ENCODE measurements around the gene MRPS18A.

The MRPS18A gene

DNA sequence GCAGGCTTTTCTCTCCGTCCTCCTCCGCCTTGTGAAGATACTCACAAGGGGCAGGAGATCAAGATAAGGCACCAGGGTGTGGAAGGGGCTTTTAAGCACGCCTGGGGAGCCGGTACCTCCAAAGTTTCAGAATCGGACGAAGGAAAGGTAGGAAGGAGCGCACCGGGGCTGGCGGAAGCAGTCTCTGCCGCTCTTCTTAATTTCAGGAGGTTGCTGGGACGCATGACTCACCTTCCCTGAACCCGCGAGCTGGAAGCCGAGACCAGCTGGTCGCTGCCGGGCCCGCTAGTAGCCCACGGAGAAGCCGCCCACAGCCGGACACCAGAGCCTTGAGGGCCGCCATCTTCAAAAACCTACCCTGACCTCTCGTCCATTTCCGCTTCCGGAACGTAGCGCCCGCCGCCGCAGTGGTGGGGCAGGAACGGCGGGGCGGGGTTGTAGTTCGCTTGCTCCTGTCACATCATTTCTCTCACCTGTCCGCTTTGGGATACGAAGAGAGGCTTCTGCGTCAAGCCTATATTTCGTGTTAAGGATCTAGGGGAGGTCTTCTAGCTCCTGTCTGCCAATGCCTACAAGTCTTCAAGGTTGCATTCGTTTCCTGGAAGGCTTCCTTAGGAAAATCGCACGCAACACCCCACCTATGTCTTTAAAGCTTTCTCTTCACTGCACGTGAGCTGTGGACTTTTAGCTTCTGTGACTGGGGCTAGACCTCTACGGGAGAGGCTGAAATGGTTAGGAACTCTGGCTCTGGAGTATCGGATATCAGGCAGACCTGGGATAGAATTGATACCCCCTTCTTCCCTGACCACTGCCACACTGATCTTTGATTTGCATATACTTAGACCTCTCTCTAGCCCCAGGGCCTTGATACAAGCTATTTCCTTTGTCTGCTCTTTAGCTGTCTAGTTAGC is at the start of gene MRPS18A:
TSS of gene MRPS18A (minus strand) at position 355 of the 911 bp plus-strand sequence. CDS start at position 343, 12 bp downstream.
- peak; percentile 77 for DNase-seq (ENCODE audit: low spot score)

DNA sequence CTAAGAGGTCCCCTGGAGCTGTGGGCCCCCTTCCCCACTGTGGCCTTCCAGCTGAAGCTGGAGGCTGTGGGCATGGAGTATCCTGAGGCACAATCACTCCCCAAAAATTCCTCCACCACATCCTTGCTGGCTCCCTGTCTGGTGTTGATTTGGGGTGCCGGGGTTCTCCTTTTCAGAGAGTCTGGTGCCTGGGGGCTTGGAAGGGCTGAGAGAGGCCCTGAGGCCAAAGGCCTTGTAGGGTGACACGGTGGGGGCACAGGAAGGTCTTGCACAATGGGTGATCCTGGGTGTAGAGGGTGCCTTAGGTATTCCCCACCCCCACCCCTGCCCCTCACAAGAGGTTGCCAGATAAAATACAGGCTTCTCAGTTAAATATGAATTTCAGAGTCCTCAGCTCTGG is 49.3 kb upstream of the MRPS18A start:
- DNase-seq (ENCODE audit: low spot score), result no peak

DNA sequence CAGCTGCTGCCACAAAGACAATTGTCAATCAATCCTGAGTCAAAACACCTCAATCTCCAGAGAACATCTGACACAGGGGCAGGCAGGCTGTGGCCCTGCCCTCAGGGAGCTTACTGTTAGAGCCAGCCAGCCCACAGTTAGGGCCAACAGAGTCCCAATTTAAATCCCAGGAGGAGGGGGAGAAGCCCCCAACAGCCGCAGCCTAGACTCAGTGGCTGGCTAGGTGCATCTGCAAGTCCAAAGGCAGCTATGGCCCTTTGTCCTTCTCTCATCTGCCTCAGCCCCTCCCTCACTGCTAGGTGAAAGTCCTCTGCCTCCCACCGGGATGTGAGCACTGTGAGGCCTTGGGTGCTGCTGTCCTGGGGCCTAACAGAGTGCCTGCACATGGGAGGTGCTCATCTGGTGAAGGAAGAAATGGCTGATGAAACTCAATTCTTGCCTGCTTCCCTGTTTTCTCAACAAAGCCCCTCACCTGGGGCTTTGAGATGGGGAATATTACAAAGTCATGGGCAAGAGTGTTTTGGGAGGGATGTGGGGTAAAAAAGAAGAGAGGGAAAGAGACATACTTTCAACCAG is 48.7 kb upstream of the MRPS18A start:
- DNase-seq (ENCODE audit: low spot score), result no peak

DNA sequence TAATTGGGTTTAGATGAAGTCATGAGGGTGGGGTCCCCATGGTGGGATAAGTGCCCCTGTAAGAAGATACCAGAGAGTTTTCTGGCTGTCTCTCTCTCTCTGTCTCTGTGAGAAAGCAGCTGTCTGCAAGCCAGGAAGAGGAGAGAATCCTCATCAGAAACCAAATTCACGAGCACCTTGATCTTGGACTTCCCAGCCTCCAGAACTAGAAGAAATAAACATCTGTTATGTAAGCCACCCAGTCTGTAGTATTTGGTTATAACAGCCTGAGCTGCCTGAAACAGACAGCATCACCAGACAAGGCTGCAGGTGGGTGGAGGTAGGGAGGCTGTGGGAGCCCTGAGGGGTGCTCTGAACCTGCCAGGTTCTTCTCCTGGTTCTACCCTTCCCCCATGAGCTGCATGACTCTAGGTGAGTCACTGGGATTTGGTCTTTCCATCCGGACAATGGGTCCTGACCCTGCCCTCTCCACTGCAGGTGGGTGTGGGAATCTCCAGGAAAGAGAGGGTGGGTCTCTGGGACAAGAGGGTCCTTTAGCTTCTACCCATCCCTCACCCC is 48.1 kb upstream of the MRPS18A start:
- no peak for DNase-seq (ENCODE audit: low spot score)

DNA sequence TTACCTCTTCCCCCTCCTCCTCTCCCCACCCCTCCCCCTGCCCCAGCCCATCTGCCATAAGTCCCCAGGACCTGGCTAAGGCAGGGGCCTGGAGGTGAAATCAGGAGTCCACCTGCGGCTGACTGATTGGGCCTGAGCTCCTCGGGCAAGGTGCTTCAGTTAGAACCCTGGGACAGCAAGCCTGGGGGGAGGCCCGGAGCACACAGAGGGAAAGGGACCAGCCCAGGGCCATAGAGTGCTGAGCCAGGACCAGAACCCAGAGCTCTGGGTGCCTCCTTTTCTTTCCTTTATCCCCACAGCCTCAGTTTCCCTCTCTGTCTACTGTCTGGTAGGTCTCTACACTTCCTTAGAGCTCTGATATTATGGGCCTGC is 46.7 kb upstream of the MRPS18A start:
- no peak for DNase-seq (ENCODE audit: low spot score)

DNA sequence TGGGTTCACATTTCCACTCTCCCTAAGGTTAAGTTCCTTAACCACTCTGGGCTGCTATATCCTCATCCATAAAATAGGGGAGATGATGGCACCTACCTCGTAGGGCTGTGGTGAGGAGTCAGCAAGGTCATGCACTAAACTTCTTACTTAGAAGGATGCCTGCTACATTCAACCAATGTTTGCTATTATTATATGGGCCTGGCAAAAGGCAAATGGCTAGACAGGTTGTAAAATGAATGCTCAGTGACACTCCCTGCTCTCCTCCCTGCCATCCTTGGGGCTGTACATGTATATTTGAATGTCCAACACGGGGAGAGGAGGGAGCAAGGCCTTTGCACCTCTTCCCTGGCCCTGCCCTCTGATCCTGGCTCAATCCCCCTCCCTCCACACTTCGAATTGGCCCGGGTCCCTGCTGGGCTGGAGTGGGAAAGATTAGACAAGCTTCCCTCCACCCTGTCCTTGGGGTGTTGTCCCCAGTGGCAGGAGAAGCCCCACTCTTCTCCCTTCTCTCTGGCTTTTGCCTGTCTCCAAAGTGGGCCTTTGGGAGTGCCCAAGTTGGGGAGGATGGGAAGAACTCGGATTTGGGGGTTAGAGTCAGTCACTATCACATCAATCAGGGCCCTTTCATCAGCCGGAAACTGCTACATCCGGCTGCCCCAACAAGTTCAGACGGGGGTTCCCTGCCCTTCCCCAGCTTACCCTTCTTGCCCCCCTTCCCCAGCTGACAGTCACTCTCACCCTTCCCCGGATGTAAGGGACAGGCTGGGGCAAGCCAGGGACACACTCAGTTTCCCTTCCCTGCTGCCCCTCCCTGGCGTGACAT is 46.1 kb upstream of the MRPS18A start:
- peak; percentile 30 for DNase-seq (ENCODE audit: low spot score)

DNA sequence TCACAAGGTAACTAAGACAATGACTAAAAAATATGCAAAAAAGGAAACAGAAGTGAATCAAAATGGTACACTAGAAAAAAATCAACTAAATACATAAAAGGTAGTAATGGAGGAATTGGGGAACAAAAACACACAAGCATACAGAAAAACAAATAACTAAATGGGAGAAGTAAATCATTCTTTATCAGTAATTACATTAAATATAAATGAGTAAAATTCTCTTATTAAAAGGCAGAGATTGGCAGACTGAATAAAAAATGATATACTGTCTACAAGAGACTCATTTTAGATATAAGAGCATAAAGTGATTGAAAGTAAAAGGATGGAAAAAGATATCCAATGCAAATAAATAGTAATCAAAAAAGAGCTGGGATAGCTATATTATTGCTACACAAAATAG is 43.0 kb upstream of the MRPS18A start:
- no peak for DNase-seq (ENCODE audit: low spot score)

DNA sequence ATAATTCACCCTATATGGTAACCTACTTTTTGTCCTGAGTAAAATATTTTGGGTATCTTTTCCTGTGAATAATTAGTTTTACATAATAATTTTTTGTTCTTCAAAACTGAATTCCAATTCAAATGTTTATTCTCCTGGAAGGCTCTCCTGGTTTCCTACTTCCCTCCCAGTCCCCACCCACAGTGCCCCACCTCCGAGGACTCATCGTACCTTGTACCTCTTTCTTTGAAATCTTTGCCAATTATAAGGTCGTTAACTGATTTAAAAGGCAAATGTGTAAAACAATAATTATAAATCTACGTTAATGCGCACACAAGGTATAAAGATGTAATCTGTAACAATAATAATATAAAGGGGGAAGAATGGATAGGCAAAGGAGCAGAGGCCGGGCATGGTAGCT is 41.9 kb upstream of the MRPS18A start:
- DNase-seq (ENCODE audit: low spot score), result no peak

DNA sequence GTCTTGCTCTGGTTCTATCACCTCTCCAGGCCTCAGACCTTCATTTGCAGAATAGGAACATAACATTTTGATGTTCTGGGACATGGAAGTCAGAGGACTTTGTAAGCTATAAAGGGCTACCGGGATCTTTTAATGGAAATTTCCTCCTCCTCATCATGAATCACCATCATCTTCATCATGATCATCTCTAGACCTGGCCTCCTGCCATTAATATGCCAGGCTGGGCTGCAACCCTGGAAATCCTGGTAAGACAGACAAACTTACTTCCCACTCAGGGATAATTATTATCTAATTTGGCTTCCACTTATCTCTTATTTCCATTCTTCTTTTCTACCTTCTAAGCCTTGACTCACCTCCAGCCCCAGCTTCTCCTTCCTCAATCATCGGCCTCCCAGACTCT is 41.0 kb upstream of the MRPS18A start:
- DNase-seq (ENCODE audit: low spot score), result no peak

DNA sequence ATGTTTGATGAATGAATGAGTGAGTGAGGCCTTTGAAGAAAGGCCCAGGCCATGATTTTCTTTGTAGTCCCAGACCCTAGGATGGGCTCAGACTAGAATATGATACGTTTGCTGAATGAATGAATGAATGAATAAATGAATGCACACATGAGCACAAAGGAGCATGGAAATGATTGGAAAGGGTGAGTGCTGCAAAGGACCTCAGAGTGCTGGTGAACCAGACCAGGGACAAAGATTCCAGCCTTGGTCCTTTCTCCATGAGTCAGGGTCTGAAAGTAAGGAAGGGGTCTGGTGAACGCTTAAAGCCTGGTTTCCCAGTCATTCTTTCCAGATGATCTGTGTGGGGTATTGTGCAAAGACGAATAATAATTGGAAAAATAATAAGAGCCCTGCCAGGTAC is 40.0 kb upstream of the MRPS18A start:
- DNase-seq (ENCODE audit: low spot score), result no peak

DNA sequence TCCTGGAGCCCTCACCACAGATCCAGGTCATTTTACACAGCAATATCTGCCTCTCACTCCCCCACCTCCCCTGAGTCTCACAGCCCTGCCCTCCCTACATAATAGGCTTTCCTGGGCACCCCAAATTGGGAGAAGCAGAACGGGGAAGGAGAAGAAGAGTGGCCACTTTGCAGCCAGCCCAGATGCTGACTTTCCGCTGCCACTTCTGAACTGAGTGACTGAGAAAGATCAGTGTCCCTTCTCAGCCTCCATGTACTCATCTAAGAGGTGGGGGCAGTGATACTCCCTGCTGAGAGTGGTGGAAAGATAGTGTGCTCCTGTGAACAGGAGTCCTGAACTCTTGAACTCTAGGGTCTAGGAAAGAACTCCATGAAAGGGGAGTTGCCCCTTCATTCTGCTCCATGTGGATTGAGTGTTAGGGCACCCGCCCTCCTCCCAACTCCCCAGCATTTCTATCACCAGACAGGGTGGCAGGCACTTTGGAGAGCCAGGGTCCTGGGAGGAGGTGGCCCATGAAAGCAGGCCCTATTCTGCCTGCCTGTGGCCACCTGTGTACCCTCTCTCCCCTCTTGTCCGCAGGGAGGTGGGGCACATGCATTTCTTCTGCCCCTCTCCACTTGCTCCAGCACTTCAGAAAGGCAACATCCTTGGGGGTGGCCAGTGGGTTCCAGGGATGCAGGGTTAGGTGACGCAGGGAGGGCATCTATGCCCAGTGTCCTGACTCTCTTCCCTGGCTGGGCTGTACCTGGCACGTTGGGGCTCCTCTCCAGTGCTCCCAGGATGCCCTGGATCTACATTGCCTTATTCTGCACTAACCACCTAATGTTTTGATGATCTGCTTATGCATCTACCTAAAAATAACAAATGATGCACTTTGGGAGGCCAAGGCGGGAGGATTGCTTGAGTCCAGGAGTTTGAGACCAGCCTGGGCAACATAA is 38.3 kb upstream of the MRPS18A start:
- DNase-seq (ENCODE audit: low spot score), result no peak

DNA sequence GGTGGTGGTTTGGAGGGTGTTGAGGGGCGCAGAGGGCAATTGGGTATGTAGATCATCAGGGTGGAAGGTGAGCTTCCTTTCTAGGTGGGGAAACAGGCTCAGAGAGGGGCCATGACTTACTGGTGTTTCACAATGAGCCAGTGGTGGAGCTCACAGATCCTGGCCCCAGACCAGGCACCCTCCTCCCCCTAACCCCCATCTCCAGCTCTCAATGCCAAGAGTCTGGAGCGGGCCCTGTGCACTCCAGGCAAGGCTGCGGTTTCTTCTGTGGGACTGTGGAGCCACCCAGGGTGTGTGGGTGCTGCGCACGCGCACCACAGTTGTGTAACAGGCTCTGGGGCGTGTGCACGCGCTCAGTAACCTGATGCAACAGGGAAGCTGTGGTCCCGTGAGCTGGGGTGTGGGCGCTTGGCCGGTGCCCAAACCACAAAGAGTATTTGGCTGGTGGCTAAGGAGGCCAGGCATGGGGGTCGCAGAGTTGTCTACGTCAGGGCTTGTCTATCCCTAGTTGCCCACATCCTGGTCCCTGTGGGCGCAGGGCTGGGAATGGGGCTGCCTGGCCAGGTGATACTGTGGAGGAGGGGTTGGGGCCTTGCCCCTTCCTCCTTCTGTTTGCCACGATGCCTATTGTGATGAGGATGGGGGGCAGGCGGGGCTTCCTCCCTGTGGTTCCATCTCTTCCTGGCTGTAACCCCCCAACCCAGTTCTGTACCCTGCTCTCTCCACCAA is 37.5 kb upstream of the MRPS18A start:
- DNase-seq (ENCODE audit: low spot score), result peak; percentile 49

DNA sequence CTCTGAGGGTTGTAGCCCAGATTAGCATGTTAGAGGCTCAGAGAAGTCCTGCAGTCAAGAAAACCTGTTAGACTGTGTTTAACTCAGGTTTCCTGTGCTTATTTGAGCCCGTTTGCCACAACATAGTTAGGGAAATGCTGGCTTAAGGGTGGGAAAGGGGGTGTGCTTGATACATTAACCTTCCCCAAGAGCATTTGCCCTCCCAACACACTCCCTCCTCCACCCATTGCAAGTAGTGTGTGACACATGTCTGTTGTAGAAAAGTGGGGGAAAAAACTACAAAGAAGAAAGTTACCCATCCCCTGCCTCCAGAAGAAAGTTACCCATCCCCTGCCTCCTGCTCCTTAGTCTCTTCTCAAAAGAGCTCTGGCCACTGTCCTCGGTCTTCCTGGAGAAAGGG is 36.8 kb upstream of the MRPS18A start:
- DNase-seq (ENCODE audit: low spot score), result no peak

DNA sequence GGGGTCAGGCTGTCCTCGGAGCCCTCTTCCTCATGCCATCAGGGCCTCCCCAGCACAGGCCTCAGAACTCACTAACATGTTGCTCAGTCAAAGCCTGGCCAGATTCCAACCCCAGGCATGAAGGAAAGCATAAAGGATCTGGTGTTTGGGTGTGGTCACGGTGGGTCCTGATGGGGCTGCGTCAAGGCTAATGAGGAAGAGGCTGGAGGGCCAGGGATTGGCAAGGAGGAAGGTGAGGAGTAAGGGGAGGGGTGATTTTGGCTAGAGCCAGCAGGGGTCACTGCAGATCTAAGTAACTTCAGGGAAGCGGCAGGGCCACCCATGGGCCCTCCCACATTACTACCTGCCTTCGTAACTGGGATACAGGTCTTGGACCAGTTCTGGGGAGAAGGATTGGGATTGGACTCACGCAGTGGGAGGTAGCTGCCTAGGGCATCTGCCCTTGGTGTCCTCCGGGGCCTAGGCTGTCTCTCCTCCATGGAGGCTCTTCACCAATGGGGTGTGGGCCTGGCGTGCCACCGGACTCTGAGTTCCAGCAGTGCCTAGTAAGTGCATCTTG is 36.2 kb upstream of the MRPS18A start:
- DNase-seq (ENCODE audit: low spot score), result peak; percentile 62

DNA sequence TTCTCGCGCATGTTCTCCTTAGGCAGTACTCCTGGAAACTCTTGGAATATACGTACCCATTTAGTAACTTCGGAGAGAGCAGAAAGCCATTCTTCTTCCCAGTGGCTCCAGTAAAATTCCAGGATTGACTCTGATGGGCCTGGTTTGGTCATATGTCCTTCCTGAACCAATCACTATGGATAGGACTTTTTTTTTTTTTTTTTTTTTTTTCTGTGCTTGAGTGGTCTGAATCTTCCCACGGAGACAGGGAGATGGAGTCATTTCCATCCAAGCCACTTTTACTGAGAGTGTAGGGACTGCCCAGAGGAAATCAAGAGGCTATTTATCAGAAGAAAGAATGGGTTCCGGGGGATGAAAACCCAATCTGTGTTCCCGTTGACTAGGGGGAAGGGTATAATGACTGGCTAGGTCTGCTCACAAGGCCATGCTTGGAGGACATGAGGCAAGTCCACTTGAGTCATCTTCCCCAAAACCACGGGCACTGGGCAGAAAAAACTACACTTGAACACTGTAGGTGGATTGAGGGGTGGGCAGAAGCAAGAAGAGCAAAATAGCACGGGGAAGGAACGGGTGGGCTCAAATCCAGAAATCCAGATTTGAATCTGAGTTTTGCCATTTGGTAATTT is 35.4 kb upstream of the MRPS18A start:
- no peak for DNase-seq (ENCODE audit: low spot score)

DNA sequence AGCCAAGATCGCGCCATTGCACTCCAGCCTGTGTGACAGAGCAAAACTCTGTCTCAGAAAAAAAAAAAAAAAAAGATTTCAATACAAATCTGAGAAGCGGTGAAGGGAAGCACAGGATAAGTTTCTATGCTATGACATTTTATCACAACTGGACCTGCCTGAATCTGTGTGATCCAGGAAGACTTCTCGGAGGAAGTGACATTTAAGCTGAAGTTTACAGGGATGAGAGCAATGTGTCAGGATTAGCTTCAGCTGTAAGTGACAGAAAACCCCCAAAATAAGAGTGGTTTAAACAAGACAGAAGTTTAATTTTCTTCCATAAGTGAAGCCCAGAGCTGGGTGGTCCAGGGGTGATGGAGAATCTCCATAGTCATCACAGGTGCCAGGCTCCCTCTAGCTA is 33.4 kb upstream of the MRPS18A start:
- DNase-seq (ENCODE audit: low spot score), result no peak

DNA sequence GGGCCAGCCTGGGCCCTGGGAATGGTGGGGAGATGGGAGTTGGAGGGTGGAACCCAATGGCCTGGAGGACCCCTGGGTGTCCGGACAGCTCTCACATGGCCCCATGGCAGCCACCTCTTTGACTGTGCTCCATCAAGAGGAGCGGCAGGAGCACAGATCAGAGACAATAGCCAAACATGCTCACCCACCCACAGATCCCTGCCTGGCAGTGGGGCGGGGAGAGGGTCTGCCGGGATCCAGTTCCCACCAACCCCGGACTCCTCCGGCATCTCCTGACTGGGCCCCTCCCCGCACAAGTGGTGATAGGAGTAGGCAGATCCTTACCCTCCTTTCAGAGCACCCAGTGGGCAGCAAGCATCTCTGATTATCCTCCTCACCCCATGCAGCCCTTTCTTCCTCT is 31.9 kb upstream of the MRPS18A start:
- DNase-seq (ENCODE audit: low spot score), result no peak

DNA sequence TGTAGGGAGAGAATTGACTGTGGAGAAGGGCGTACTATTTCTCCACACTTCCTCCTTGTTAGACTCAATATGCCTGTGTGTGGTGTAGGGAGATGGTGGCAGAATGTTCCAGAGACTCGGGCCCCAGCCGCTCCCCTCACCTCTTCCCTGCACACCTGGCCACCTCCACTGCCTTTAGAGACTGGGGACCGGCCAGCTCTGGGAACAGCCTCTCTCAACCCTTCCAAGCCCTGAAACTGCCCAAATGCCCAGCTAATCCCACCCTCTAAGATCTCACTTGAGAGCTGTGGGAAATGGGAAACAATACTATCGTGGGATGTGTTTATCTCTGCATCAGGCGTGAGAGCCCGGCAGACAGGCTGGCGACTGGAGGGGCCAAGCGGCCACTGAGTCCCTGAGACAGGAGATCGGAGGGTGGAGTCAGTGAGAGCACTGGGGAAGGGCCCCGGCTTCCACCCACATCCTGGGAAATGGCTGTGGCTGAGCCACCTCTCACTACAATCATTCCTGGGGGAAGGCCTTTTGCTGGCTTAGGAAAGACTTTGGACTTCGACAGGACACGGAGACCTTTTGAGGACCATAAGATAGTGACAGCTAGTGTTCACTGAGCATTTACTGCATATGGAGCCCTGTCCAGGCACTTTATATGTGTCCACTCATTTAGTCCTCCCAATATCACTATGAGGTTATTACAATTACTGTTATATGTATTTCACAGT is 31.0 kb upstream of the MRPS18A start:
- DNase-seq (ENCODE audit: low spot score), result no peak

DNA sequence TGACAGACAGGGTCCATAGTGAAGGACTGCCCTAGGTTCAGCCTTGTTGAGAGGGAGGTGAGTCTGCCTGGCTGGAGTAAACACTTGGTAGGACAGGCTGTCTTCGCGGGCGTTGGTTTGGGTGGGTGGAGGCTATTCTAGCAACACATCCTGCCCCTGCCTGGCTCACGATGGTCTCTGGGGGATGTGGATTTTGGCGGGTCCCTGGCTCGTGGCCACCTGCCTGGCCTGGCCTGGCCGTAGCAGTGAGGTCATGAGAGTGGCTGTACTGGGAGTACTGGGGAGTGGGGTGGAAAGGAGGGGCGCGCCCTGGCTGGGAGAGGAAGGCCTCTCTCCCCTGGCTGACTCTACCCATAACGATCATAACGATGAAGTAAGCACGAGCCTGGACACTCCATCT is 30.2 kb upstream of the MRPS18A start:
- DNase-seq (ENCODE audit: low spot score), result no peak
